PFSK-1 (cell line): ENCODE results near the gene GPR148.

Experiments used
- FOXP2 ChIP-seq: optimal IDR thresholded peaks from 2 replicates; pipeline ENCODE3; 2011; ENCODE audit warnings: borderline replicate concordance, control low read depth, inconsistent platforms; ENCODE audit not compliant: insufficient read depth; ENCODE audit errors: extremely low read length, extremely low read depth
- POLR2AphosphoS5 ChIP-seq: IDR thresholded peaks from 2 replicates; pipeline ENCODE4 v1.6.1; 2012; ENCODE audit warnings: low read depth, mild to moderate bottlenecking, control low read depth, low read length, moderate library complexity
- REST ChIP-seq, 2 experiments: IDR thresholded peaks; 2 replicates each; pipeline versions ENCODE4 v1.6.1 to v1.8.0; 2011 to 2012; ENCODE audit warnings: low read depth in 2 of 2, low read length in 2 of 2, control low read depth in 1 of 2, inconsistent platforms in 1 of 2, mild to moderate bottlenecking in 1 of 2, moderate library complexity in 1 of 2; ENCODE audit not compliant: insufficient read depth in 1 of 2
- SIN3A ChIP-seq: IDR thresholded peaks from 2 replicates; pipeline ENCODE4 v1.6.1; 2012; ENCODE audit warnings: mild to moderate bottlenecking, low read length, moderate library complexity, borderline replicate concordance; ENCODE audit not compliant: insufficient read depth
- TAF1 ChIP-seq: IDR thresholded peaks from 2 replicates; pipeline ENCODE4 v1.6.1; 2012; ENCODE audit warnings: low read length, control low read depth, borderline replicate concordance; ENCODE audit not compliant: insufficient read depth

The GPR148 gene

GRCh38 chr2:130736487-130736886 is 7.6 kb downstream of the GPR148 start:
- no peak for TF ChIP-seq TAF1
- TF ChIP-seq SIN3A: no peak
- no peak for TF ChIP-seq POLR2AphosphoS5
- TF ChIP-seq FOXP2: no peak
- TF ChIP-seq REST (IDR thresholded peaks at IDR 0.05; ENCODE audit: insufficient read depth in 1 of 2, low read depth in 2 of 2, low read length in 2 of 2): no peak

GRCh38 chr2:130737592-130737991 is 8.7 kb downstream of the GPR148 start:
- TF ChIP-seq TAF1: no peak

GRCh38 chr2:130740671-130741070 is 11.8 kb downstream of the GPR148 start:
- no peak for TF ChIP-seq FOXP2
- no peak for TF ChIP-seq REST (IDR thresholded peaks at IDR 0.05; ENCODE audit: insufficient read depth in 1 of 2, low read depth in 2 of 2, low read length in 2 of 2)
- TF ChIP-seq TAF1: no peak
- no peak for TF ChIP-seq POLR2AphosphoS5
- TF ChIP-seq SIN3A: no peak

GRCh38 chr2:130743278-130743677 is 14.4 kb downstream of the GPR148 start:
- TF ChIP-seq SIN3A: no peak
- TF ChIP-seq FOXP2: no peak
- TF ChIP-seq REST (IDR thresholded peaks at IDR 0.05; ENCODE audit: insufficient read depth in 1 of 2, low read depth in 2 of 2, low read length in 2 of 2): no peak
- TF ChIP-seq TAF1: no peak
- TF ChIP-seq POLR2AphosphoS5: no peak

- TF ChIP-seq REST (IDR thresholded peaks at IDR 0.05; ENCODE audit: insufficient read depth in 1 of 2, low read depth in 2 of 2, low read length in 2 of 2) (no peak), SIN3A (no peak), FOXP2 (no peak), TAF1 (no peak), POLR2AphosphoS5 (no peak)
Observed at GRCh38 chr2:130744287-130745117, 15.6 kb downstream of the GPR148 start.
